T-helper 2 cell treated with Interferon-gamma antibody and Interleukin-4, amounts not matched to agents 5 μg/mL and 100 μg/mL, for 36 hours (primary cell): ENCODE results near the gene RFNG.
A peak's percentile ranks its signal among the peaks of the same experiment; 100 is the strongest.

Experiments used
- DNase-seq: peaks from one replicate; pipeline ENCODE4 v3.0.0; 2021; ENCODE audit warnings: low spot score
- H3K27ac Mint-ChIP-seq: one replicate; pipeline ENCODE4 v1.8.0; 2021; ENCODE audit warnings: mild to moderate bottlenecking, mixed read lengths
- H3K27me3 Mint-ChIP-seq: one replicate; pipeline ENCODE4 v1.8.0; 2021; ENCODE audit warnings: low read depth, mixed read lengths
- H3K36me3 Mint-ChIP-seq: one replicate; pipeline ENCODE4 v1.8.0; 2021; ENCODE audit warnings: low read depth, mixed read lengths
- H3K4me1 Mint-ChIP-seq: one replicate; pipeline ENCODE4 v1.8.0; 2021; ENCODE audit warnings: low read depth, mixed read lengths
- H3K4me3 Mint-ChIP-seq: one replicate; pipeline ENCODE4 v1.8.0; 2022; ENCODE audit warnings: mild to moderate bottlenecking, moderate library complexity, mixed read lengths
- H3K9me3 Mint-ChIP-seq: one replicate; pipeline ENCODE4 v1.8.0; 2021; ENCODE audit warnings: mixed read lengths

RFNG gene

GRCh38 chr17:82051776-82052637 lies at the start of gene RFNG, which contains the start of gene GPS1:
RFNG (minus strand) TSS chr17:82051811; CDS start chr17:82051766, 45 bp downstream.
GPS1 (plus strand) TSS chr17:82051898; CDS start chr17:82051932, 34 bp downstream.
- peaks cover 13% of the 10 kb centered on the region for H3K36me3 Mint-ChIP-seq
- peak within 1 kb of the TSS; percentile 91 for H3K27ac Mint-ChIP-seq
- H3K4me1 Mint-ChIP-seq = peaks cover 3% of the 10 kb centered on the region
- DNase-seq = peak; percentile 79
- peak within 1 kb of the TSS; percentile 89 for H3K4me3 Mint-ChIP-seq
- H3K27me3 Mint-ChIP-seq = no peaks in the 10 kb centered on the region
- no peaks in the 10 kb centered on the region for H3K9me3 Mint-ChIP-seq

- H3K4me1 Mint-ChIP-seq = peaks cover 5% of the 10 kb centered on the region
- no peaks in the 10 kb centered on the region for H3K27me3 Mint-ChIP-seq
- H3K36me3 Mint-ChIP-seq = peaks cover 2% of the 10 kb centered on the region
- H3K9me3 Mint-ChIP-seq = no peaks in the 10 kb centered on the region
- H3K4me3 Mint-ChIP-seq = no peak overlapping the region
- H3K27ac Mint-ChIP-seq = no peak overlapping the region
- DNase-seq = no peak
Measured at GRCh38 chr17:82101301-82101715, 49.7 kb upstream of the RFNG start.

GRCh38 chr17:82100502-82101298 lies 49.1 kb upstream of the RFNG start:
- no peak for DNase-seq
- H3K27me3 Mint-ChIP-seq = no peaks in the 10 kb centered on the region
- peak overlapping the region; percentile 82 for H3K4me3 Mint-ChIP-seq
- peaks cover 2% of the 10 kb centered on the region for H3K4me1 Mint-ChIP-seq
- H3K36me3 Mint-ChIP-seq = peaks cover 2% of the 10 kb centered on the region
- H3K27ac Mint-ChIP-seq = peak overlapping the region; percentile 26
- no peaks in the 10 kb centered on the region for H3K9me3 Mint-ChIP-seq

GRCh38 chr17:82098939-82099763 lies 47.5 kb upstream of the RFNG start:
- Mint-ChIP-seq H3K36me3 (peaks cover 2% of the 10 kb centered on the region), H3K4me1 (peaks cover 2% of the 10 kb centered on the region), H3K4me3 (peak overlapping the region; percentile 82), H3K27ac (peak overlapping the region; percentile 88), H3K27me3 (no peaks in the 10 kb centered on the region), H3K9me3 (no peaks in the 10 kb centered on the region)
- DNase-seq = no peak

- peak; percentile 96 for DNase-seq
- Mint-ChIP-seq H3K27ac (peak within 1 kb of the TSS; percentile 62), H3K36me3 (peaks cover 3% of the 10 kb centered on the region), H3K4me3 (peak within 1 kb of the TSS; percentile 78), H3K4me1 (peaks cover 2% of the 10 kb centered on the region), H3K27me3 (no peaks in the 10 kb centered on the region), H3K9me3 (no peaks in the 10 kb centered on the region)
Measured at GRCh38 chr17:82098169-82098938, 46.7 kb upstream of the RFNG start, which contains the start of gene FASN. FASN (minus strand) TSS chr17:82098236; CDS start chr17:82096445, 1,791 bp downstream.

GRCh38 chr17:82097919-82098168 lies 46.2 kb upstream of the RFNG start:
- Mint-ChIP-seq H3K9me3 (no peaks in the 10 kb centered on the region), H3K4me1 (peaks cover 2% of the 10 kb centered on the region), H3K27ac (peak overlapping the region; percentile 62), H3K27me3 (no peaks in the 10 kb centered on the region), H3K4me3 (peak overlapping the region; percentile 21), H3K36me3 (peaks cover 6% of the 10 kb centered on the region)
- no peak for DNase-seq

- H3K36me3 Mint-ChIP-seq = peaks cover 5% of the 10 kb centered on the region
Measured at GRCh38 chr17:82097184-82097918, 45.7 kb upstream of the RFNG start.

GRCh38 chr17:82096709-82097183 lies 45.1 kb upstream of the RFNG start:
- DNase-seq = no peak
- Mint-ChIP-seq H3K9me3 (no peaks in the 10 kb centered on the region), H3K36me3 (peaks cover 4% of the 10 kb centered on the region), H3K4me3 (peak overlapping the region; percentile 78), H3K27ac (peak overlapping the region; percentile 52), H3K27me3 (no peaks in the 10 kb centered on the region), H3K4me1 (peaks cover 2% of the 10 kb centered on the region)

More at GRCh38 chr17:82097184-82097918, 45.7 kb upstream of the RFNG start:
- Mint-ChIP-seq H3K4me1 (peaks cover 2% of the 10 kb centered on the region), H3K27ac (peak overlapping the region; percentile 52), H3K9me3 (no peaks in the 10 kb centered on the region), H3K4me3 (peak overlapping the region; percentile 78), H3K27me3 (no peaks in the 10 kb centered on the region)
- peak; percentile 40 for DNase-seq

GRCh38 chr17:82095777-82096708 lies 44.4 kb upstream of the RFNG start:
- Mint-ChIP-seq H3K4me3 (peak overlapping the region; percentile 78), H3K27me3 (no peaks in the 10 kb centered on the region), H3K27ac (peak overlapping the region; percentile 36), H3K9me3 (no peaks in the 10 kb centered on the region), H3K36me3 (peaks cover 4% of the 10 kb centered on the region), H3K4me1 (peaks cover 2% of the 10 kb centered on the region)
- DNase-seq = no peak

- no peaks in the 10 kb centered on the region for H3K27me3 Mint-ChIP-seq
- H3K4me3 Mint-ChIP-seq = peak overlapping the region; percentile 77
- peaks cover 4% of the 10 kb centered on the region for H3K36me3 Mint-ChIP-seq
Measured at GRCh38 chr17:82094931-82095776, 43.5 kb upstream of the RFNG start.

More at GRCh38 chr17:82094931-82095776, 43.5 kb upstream of the RFNG start:
- H3K27ac Mint-ChIP-seq = no peak overlapping the region
- DNase-seq = no peak
- peaks cover 2% of the 10 kb centered on the region for H3K4me1 Mint-ChIP-seq
- H3K9me3 Mint-ChIP-seq = no peaks in the 10 kb centered on the region
